Measurements from ENCODE around the gene VWCE. TPM values are rescaled to one million over a fixed set of nuclear protein-coding genes. Genes with fewer than 3 reads are reported as not detected.
"Not testable (repeated sequence)": the region's sequence is repeated elsewhere in the genome, so short reads cannot be mapped to it uniquely, and the experiment has no call there.

The VWCE gene
- total RNA-seq, 1 experiment from 2014 or later = 7.3 TPM

DNA sequence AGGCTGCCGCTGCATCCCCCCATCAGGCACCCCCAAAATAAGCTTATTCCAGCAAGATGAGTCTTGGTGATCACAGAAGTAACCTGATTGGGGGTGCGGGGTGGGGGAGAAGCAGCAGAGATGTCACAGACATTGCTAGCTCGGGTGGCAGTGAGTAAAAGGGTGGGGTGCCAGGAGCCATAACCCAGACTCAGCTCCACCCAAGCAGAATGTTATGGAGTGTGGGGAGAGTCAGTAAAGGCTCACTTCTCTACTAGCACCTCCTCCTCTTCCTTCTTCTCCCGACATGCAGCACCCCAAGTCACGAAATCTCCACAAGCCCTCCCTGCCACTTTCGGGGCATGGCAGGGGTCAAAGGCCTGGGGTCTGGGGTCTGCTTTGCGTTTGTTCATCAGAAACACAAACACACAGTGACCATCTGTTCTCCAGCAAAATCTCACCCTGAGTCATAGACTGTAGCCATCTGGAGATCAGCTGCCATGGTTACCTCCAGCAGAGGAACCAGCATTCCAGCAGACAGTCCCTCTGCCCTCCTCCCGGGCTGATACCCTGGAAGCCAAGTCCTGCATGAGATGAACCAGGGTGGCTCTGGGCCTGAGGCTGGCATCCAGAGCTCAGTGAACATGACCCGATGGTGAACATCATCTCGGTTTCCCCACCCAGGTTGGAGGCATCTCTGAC is 68.5 kb downstream of the VWCE start:
- DNase-seq (ENCODE audit: low spot score); in situ Hi-C loops (cut with HindIII; ENCODE audit: low sequenced_read_pairs): not testable (repeated sequence)

DNA sequence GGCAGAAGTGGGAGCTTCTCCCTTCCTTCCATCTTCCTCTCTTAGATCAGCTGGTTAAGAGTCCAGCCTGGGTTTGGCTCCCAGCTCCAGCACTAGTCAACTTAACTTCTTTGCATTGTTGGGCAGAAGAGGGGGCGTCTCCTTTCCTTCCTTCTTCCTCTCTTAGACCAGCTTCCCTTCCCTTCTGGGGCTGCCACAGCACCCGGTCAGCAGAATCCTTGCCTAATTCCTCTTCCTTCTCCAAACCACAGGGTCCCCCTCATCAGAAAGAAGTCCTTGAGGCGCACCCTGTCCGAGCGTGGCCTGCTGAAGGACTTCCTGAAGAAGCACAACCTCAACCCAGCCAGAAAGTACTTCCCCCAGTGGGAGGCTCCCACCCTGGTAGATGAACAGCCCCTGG is 72.4 kb downstream of the VWCE start:
- DNase-seq (ENCODE audit: low spot score); in situ Hi-C loops (cut with HindIII; ENCODE audit: low sequenced_read_pairs): not testable (repeated sequence)

DNA sequence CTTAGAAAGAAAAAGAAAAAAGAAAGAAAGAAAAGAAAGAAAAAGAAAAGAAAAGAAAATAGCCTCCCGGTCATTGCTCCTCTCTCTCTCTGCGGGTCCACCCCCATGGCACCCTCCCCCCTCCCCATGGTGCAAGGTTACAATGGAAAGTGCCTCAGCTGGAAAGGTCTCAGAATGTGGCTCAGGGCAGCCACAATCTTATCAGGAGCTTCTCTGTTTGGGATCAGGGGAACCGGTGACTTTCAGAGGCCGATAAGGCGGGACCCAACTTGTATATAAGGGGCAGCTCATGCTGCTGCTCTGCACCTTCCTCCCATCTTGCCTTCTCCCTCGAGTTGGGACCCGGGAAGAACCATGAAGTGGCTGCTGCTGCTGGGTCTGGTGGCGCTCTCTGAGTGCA is 73.1 kb downstream of the VWCE start, which contains the start of gene PGA4:
Gene PGA4 (plus strand): TSS at position 301 of the 400 bp plus-strand sequence. CDS start 54 bp downstream, at position 355.
- DNase-seq (ENCODE audit: low spot score); in situ Hi-C loops (cut with HindIII; ENCODE audit: low sequenced_read_pairs): not testable (repeated sequence)

DNA sequence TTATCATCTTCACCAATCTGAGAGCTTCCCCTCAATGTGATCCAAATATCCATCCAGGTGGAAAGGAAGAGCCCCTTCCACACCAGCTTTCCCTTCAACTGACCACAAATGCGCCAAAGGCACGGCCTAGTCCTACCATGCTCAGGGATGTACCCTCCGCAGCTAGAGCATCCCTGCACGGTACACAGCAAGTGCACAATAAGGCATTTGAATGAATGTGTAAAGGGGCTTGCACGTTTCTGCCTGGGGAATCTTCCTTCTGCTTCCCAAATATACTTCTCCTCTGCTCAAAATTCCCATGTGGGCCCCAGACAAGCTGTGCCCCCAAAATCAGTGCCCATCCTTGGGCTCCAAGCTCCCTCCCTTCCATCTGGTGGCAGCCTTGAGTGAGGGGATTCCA is 76.1 kb downstream of the VWCE start:
- in situ Hi-C loops (cut with HindIII; ENCODE audit: low sequenced_read_pairs); DNase-seq (ENCODE audit: low spot score): not testable (repeated sequence)

DNA sequence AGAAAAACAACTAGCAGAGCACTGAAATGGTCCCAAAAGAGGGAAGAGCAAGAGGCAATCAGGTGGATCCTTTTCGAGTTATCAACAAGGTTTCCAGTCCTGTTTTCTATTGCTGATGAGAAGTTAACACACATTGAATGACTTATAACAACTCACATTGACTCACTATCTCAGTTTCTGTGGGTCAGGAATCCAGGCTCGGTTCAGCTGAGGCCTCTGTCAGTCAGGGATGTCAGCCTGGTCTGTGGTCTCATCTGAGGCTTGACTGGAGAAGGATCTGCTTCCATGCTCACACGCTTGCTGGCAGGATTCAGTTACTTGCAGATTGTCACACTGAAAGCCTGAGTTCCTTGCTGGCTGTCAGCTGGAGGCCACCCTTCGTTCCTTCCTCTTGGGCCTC is 76.8 kb downstream of the VWCE start:
- DNase-seq (ENCODE audit: low spot score); in situ Hi-C loops (cut with HindIII; ENCODE audit: low sequenced_read_pairs): not testable (repeated sequence)

DNA sequence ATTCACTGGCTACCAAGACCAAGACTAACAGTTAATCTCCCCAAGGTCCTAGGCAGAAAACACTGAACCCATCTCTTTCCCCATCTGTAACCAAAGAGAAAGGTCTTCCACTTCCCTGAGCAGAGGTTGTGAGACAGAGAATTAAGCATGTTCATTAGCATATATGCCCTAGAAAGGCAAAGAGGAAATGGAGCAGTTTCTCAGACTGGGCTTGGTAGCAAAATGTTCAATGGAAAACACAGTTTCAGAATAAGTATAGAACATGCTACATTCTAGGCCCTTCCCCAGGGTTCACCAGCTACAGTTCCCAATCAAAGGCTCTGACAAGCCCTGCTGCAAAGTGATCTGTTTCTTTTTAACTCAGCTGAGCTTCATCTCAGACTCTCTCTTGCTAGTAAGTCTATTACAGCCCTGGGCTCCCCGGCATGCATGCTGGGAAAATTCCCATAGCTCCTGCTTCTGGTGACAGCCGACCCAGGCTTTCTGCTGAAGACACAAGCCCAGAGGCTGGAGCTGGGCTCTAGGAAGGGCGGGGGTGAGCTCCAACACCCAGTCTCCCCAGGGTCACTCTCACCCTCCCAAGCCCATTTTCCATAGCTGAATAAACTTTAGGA is 81.3 kb downstream of the VWCE start:
- in situ Hi-C loops (cut with HindIII; ENCODE audit: low sequenced_read_pairs) = not testable (repeated sequence)

DNA sequence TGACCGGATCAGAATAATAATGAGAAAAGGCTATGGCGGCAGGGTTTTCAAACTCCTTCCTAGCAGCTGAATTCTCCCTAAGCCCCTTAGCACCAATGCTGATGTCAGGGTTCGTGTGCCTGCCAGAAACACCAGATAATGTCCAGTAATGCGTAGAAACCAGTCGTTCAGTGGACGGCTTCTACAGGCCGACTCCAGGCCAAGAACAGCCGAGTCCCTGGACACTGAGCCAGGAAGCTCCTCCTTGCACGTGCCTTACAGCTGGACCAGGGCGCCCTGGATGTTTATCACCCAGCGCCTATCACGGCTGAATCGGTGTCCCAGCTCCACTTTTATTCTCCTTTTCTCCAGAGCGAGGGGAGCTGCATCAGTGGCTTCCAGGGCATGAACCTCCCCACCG is 82.9 kb downstream of the VWCE start:
- DNase-seq (ENCODE audit: low spot score); in situ Hi-C loops (cut with HindIII; ENCODE audit: low sequenced_read_pairs): not testable (repeated sequence)

More for the DNA sequence above, 81.3 kb downstream of the VWCE start:
- not testable (repeated sequence) for DNase-seq (ENCODE audit: low spot score)

DNA sequence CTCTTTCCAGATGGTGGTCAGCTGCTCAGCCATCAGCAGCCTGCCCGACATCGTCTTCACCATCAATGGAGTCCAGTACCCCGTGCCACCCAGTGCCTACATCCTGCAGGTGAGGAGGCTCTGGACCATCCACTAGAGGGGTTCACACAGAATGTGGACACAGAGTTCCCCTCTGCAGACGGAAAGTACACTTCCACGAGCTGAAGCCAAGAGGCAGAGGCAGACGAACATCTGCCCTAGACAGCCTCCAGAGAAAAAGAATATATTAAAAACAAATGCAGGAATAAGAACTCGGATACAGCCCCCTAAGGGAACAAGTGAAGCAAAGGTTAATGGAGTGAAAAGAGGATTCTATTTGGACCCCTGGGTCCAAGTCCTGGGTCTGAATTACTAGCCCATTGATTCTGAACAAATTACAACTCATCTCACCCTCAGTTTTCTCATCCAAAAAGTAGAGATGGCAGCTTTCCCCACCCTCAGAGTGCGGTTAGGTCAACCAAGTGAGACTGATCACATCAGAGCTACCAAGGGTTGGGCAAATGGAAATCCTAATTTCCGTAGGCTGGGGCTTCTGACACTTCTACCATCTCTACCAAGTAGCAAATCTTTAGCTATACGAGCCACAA is 83.7 kb downstream of the VWCE start:
- DNase-seq (ENCODE audit: low spot score); in situ Hi-C loops (cut with HindIII; ENCODE audit: low sequenced_read_pairs): not testable (repeated sequence)

DNA sequence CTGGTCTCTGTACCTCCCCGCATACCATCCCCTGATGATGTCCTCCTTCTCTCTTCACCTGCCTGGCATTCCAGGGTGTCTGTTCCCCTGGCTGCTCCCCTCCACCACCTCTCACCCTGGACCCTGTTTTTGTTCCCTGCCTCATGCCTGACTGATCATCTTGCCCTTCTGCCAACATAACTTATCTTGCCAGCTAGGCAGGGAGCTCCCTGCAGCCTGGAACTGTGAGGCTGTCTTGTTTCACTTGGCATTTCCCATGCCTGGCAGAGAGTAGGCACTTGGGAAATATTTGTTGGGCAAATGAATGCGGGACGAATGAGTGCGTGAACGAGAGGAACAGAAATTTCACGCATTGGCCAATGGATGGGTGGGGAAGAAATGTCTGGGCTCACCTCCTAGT is 84.5 kb downstream of the VWCE start:
- in situ Hi-C loops (cut with HindIII; ENCODE audit: low sequenced_read_pairs); DNase-seq (ENCODE audit: low spot score): not testable (repeated sequence)

Other genes with a start within 250 kb of the VWCE start
- 0.06 TPM in 1 of 2 replicates, not detected in the other for gene CD5, start 192.8 kb downstream of the VWCE start, total RNA-seq (2014; rRNA removed; shearing (Covaris generic))
- gene VPS37C, start 133.9 kb downstream of the VWCE start, total RNA-seq (2014; rRNA removed; shearing (Covaris generic)) = 15.5 and 16.6 TPM in 2 replicates
- gene PGA3, start 91.8 kb downstream of the VWCE start, total RNA-seq (2014; rRNA removed; shearing (Covaris generic)) = not detected in 2 replicates
- gene PGA4, start 73.0 kb downstream of the VWCE start, total RNA-seq (2014; rRNA removed; shearing (Covaris generic)) = not detected in 2 replicates
- gene PGA5, start 54.1 kb downstream of the VWCE start, total RNA-seq (2014; rRNA removed; shearing (Covaris generic)) = not detected in 2 replicates
- 319 and 332 TPM in 2 replicates for gene DDB1, start 37.8 kb upstream of the VWCE start, total RNA-seq (2014; rRNA removed; shearing (Covaris generic))
- 22.8 and 36.1 TPM in 2 replicates for gene TKFC, start 37.9 kb upstream of the VWCE start, total RNA-seq (2014; rRNA removed; shearing (Covaris generic))
- gene CYB561A3, start 66.6 kb upstream of the VWCE start, total RNA-seq (2014; rRNA removed; shearing (Covaris generic)) = 19.0 and 20.4 TPM in 2 replicates
- 16.7 and 18.1 TPM in 2 replicates for gene TMEM138, start 67.1 kb upstream of the VWCE start, total RNA-seq (2014; rRNA removed; shearing (Covaris generic))
- gene TMEM216, start 97.3 kb upstream of the VWCE start, total RNA-seq (2014; rRNA removed; shearing (Covaris generic)) = not detected in 2 replicates
- 29.5 and 39.1 TPM in 2 replicates for gene CPSF7, start 134.7 kb upstream of the VWCE start, total RNA-seq (2014; rRNA removed; shearing (Covaris generic))
- gene SDHAF2, start 134.8 kb upstream of the VWCE start, total RNA-seq (2014; rRNA removed; shearing (Covaris generic)) = 19.5 and 22.3 TPM in 2 replicates
- gene LRRC10B, start 213.4 kb upstream of the VWCE start, total RNA-seq (2014; rRNA removed; shearing (Covaris generic)) = 2.5 and 4.6 TPM in 2 replicates

Measured in G401 (cell line).